ENCODE results near the gene ST6GAL2. TPM values are rescaled to one million over a fixed set of nuclear protein-coding genes. Genes with fewer than 3 reads are reported as not detected.
A peak's percentile ranks its signal among the peaks of the same experiment; 100 is the strongest.

ST6GAL2 gene
- total and polyA plus RNA-seq, 2 of the 8 experiments (the other 6 are each of a cell fraction or from before 2014, with no cell fraction given) = 2.7 to 17.5 TPM

DNA sequence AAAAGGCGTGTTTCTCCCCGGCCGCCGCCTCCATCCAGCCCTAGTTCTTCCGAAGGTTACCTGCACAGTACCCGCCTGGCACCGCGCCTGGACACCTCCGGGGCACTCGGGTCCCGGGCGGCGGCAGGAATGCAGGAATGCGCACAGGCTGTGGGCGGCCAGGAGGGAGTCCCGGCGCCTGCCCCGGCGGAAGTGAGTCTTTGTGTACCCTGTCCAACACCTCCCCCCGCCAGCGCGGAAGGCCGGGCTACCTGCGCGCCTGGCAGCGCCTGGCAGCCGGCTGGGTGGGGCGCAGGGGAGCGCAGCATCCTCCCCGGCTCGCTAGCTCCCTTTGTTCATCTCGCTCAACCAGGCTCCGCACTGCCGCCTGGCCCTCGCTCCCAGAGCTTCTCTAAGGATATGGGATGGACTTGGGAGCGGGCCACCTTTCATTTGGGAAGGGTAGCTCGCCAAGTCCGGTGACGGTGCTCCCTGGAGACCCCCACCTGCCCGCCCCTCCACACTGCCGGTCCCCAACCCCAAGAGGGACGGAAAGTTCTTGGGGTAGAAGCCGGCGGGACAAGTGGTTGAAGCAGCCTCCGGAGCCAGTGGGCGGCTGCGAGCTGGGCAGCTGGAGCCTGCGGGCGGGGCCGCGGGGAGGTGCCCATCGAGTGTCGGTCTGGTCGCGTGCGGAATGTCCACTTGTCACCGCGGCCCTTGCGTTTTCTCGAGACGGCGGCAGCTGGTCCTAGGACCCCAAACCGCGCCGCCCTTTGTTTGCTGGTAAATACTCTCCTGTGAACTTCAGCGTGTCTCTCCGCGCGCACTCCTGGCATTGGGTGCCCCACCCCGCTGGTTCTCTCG is 1.2 kb upstream of the ST6GAL2 start (continued):
- peak; percentile 63 for TF ChIP-seq TAF1 (IDR thresholded peaks at IDR 0.05; ENCODE audit: low read depth, low read length)
- no peak for TF ChIP-seq POU5F1 (IDR thresholded peaks at IDR 0.05; ENCODE audit: low read depth, low read length)
- TF ChIP-seq CTBP2 (IDR thresholded peaks at IDR 0.05; ENCODE audit: borderline replicate concordance, insufficient read depth, insufficient read length, low read length) = peak; percentile 78

Measured in H1 (cell line).